DND-41 (cell line): ENCODE data around the gene LCN15.

Experiments
- ATAC-seq: fragments of 200-7000 bp; cut with Tn5 transposase; 3 replicates; pipeline ENCODE4 v1.9.1; 2021; ENCODE audit warnings: low read depth; ENCODE audit not compliant: insufficient read depth
- DNase-seq: peaks from one replicate; pipeline ENCODE4 v3.0.0-alpha.2; 2020
- H2AFZ ChIP-seq: 2 replicates; pipeline ENCODE4 v1.6.0; 2012; ENCODE audit warnings: low read depth, low read length
- H3K27ac ChIP-seq: 2 replicates; pipeline ENCODE4 v1.5.1; 2012; ENCODE audit warnings: low read length, inconsistent platforms
- H3K27me3 ChIP-seq: fragments of 200-600 bp; sonication (generic); 2 replicates; pipeline ENCODE4 v1.6.0; 2012; ENCODE audit warnings: low read length, mild to moderate bottlenecking, inconsistent platforms; ENCODE audit not compliant: insufficient read depth, poor library complexity
- H3K36me3 ChIP-seq: 2 replicates; pipeline ENCODE4 v1.5.1; 2012; ENCODE audit warnings: low read length, inconsistent platforms; ENCODE audit not compliant: insufficient read depth
- H3K4me1 ChIP-seq: 2 replicates; pipeline ENCODE4 v1.5.1; 2012; ENCODE audit warnings: mild to moderate bottlenecking, low read length; ENCODE audit not compliant: insufficient read depth
- H3K4me2 ChIP-seq: 2 replicates; pipeline ENCODE4 v1.6.0; 2012; ENCODE audit warnings: mild to moderate bottlenecking, moderate library complexity, low read length, inconsistent platforms; ENCODE audit not compliant: insufficient read depth
- H3K4me3 ChIP-seq, 2 experiments: fragments of 200-600 bp in 1 of 2; shearing (Covaris generic) in 1 of 2; 2 replicates each; pipeline ENCODE4 v1.5.1; 2012 to 2016; ENCODE audit warnings: inconsistent platforms in 2 of 2, low read length in 2 of 2, mild to moderate bottlenecking in 2 of 2, low read depth in 1 of 2, moderate library complexity in 1 of 2
- H3K79me2 ChIP-seq: 2 replicates; pipeline ENCODE4 v1.6.0; 2012; ENCODE audit warnings: low read length, inconsistent platforms; ENCODE audit not compliant: insufficient read depth
- H3K9ac ChIP-seq: 2 replicates; pipeline ENCODE4 v1.6.0; 2012; ENCODE audit warnings: low read depth, mild to moderate bottlenecking, inconsistent platforms, low read length, moderate library complexity
- H3K9me3 ChIP-seq: 2 replicates; pipeline ENCODE4 v1.5.1; 2012; ENCODE audit warnings: low read length, moderate library complexity, mild to moderate bottlenecking, inconsistent platforms; ENCODE audit not compliant: insufficient read depth, severe bottlenecking
- H4K20me1 ChIP-seq: 2 replicates; pipeline ENCODE4 v1.6.0; 2012; ENCODE audit warnings: low read length; ENCODE audit not compliant: insufficient read depth
- CTCF ChIP-seq: IDR thresholded peaks from 2 replicates; pipeline ENCODE4 v1.5.1; 2012; ENCODE audit warnings: borderline replicate concordance, low read length, moderate library complexity, mild to moderate bottlenecking; ENCODE audit not compliant: poor library complexity, severe bottlenecking; ENCODE audit errors: extremely low read depth
- EZH2 ChIP-seq: IDR thresholded peaks from 3 replicates; pipeline ENCODE4 v1.6.1; 2012; ENCODE audit warnings: borderline replicate concordance, low read depth, mild to moderate bottlenecking, moderate library complexity, low read length, inconsistent platforms; ENCODE audit not compliant: severe bottlenecking

Gene LCN15

GRCh38 chr9:136750526-136750925, 13.8 kb downstream of the LCN15 start:
- Histone ChIP-seq H3K9me3 (no peaks in the 10 kb centered on the region), H2AFZ (no peak overlapping the region), H3K79me2 (no peaks in the 10 kb centered on the region), H3K27ac (no peak overlapping the region), H3K36me3 (no peaks in the 10 kb centered on the region), H3K4me3 (no peak overlapping the region), H4K20me1 (no peaks in the 10 kb centered on the region), H3K27me3 (no peaks in the 10 kb centered on the region), H3K4me1 (no peaks in the 10 kb centered on the region), H3K9ac (no peak overlapping the region), H3K4me2 (no peak overlapping the region)
- TF ChIP-seq CTCF (no peak), EZH2 (no peak)
- ATAC-seq, result no peak
- no peak for DNase-seq

- Histone ChIP-seq H4K20me1 (no peaks in the 10 kb centered on the region), H3K27me3 (no peaks in the 10 kb centered on the region), H3K36me3 (no peaks in the 10 kb centered on the region), H3K4me3 (no peak overlapping the region), H3K27ac (no peak overlapping the region), H3K4me2 (no peak overlapping the region), H3K9ac (no peak overlapping the region), H3K9me3 (no peaks in the 10 kb centered on the region), H2AFZ (no peak overlapping the region), H3K79me2 (no peaks in the 10 kb centered on the region), H3K4me1 (no peaks in the 10 kb centered on the region)
- TF ChIP-seq EZH2 (no peak), CTCF (no peak)
- DNase-seq (no peak), ATAC-seq (no peak)
Measured at GRCh38 chr9:136748666-136749611, 15.4 kb downstream of the LCN15 start.

GRCh38 chr9:136748201-136748600, 16.1 kb downstream of the LCN15 start, which contains the start of gene LCN6:
Gene LCN6, minus strand, starts transcription at chr9:136748525. Its CDS starts 42 bp downstream, at chr9:136748483.
- no peak within 1 kb of the TSS for H3K4me3 ChIP-seq
- no peaks in the 10 kb centered on the region for H3K36me3 ChIP-seq
- H3K4me2 ChIP-seq, result no peak within 1 kb of the TSS
- H3K79me2 ChIP-seq, result no peaks in the 10 kb centered on the region
- ATAC-seq, result no peak
- H3K27me3 ChIP-seq, result no peaks in the 10 kb centered on the region
- H3K4me1 ChIP-seq, result no peaks in the 10 kb centered on the region
- no peak within 1 kb of the TSS for H3K27ac ChIP-seq
- H3K9ac ChIP-seq, result no peak within 1 kb of the TSS
- DNase-seq, result no peak
- no peak within 1 kb of the TSS for H2AFZ ChIP-seq
- no peaks in the 10 kb centered on the region for H3K9me3 ChIP-seq
- TF ChIP-seq CTCF (no peak), EZH2 (no peak)
- H4K20me1 ChIP-seq, result no peaks in the 10 kb centered on the region
